Endothelial cell of umbilical vein (primary cell): ENCODE results near the gene GPR153. TPM values are rescaled to one million over a fixed set of nuclear protein-coding genes. Genes with fewer than 3 reads are reported as not detected.

Source experiments
- BruUV-seq: library from RNA; stranded (reverse); fragments of 400-500 nt; replicated peaks from 2 replicates; lab custom pipeline; 2021; lab: Mats Ljungman, UMichigan
- CTCF ChIA-PET: fragments of 300-600, 350-600 bp; sonication (Branson Sonifier 250); formaldehyde crosslinking; loops from one replicate; lab custom pipeline; 2021; ENCODE audit warnings: antibody characterized with exemption, inconsistent platforms; lab: Charles Lee
- POLR2A ChIA-PET: fragments of 300-600, 350-600 bp; sonication (Branson Sonifier 250); formaldehyde crosslinking; loops from one replicate; lab custom pipeline; 2021; ENCODE audit warnings: antibody characterized with exemption, inconsistent platforms; lab: Charles Lee
- DNase-seq: peaks from one replicate; pipeline ENCODE4 v3.0.0-alpha.2; 2011; ENCODE audit warnings: low read depth, low spot score
- FAIRE-seq: peaks from 2 replicates; lab custom pipeline; 2011; peaks lifted over from hg19 to GRCh38; lab: Jason Lieb, UNC
- H2AFZ ChIP-seq: 2 replicates; pipeline ENCODE4 v1.6.0; 2012; ENCODE audit warnings: low read depth, low read length, control low read depth, inconsistent platforms
- H3K27ac ChIP-seq: 2 replicates; pipeline ENCODE4 v1.5.1; 2011; ENCODE audit warnings: low read depth, mild to moderate bottlenecking, control low read depth, low read length, moderate library complexity; ENCODE audit not compliant: insufficient read depth
- H3K27me3 ChIP-seq, 2 experiments: 2 replicates each; pipeline versions ENCODE4 v1.6.0 to v1.6.1; 2011; ENCODE audit warnings: low read length in 2 of 2, mixed read lengths in 1 of 2; ENCODE audit not compliant: control insufficient read depth in 2 of 2, insufficient read depth in 2 of 2
- H3K36me3 ChIP-seq, 2 experiments: 2 replicates in 1 of 2; 3 replicates in 1 of 2; pipeline ENCODE4 v1.5.1; 2011; ENCODE audit warnings: low read length in 2 of 2, mild to moderate bottlenecking in 1 of 2, moderate library complexity in 1 of 2; ENCODE audit not compliant: control insufficient read depth in 2 of 2, insufficient read depth in 2 of 2; ENCODE audit errors: extremely low read depth in 1 of 2
- H3K4me1 ChIP-seq: 3 replicates; pipeline ENCODE4 v1.5.1; 2011; ENCODE audit warnings: mild to moderate bottlenecking, low read length; ENCODE audit not compliant: control insufficient read depth, insufficient read depth; ENCODE audit errors: extremely low read depth
- H3K4me2 ChIP-seq: 2 replicates; pipeline ENCODE4 v1.6.1; 2011; ENCODE audit warnings: low read length, control low read depth, mixed read lengths; ENCODE audit not compliant: insufficient read depth
- H3K4me3 ChIP-seq, 3 experiments: fragments of 200-600 bp in 1 of 3; sonication (generic), shearing (Covaris generic) in 1 of 3; replicated peaks in 1 of 3; 2 replicates each; pipeline ENCODE4 v1.5.1; 2011 to 2016; ENCODE audit warnings: control low read depth in 3 of 3, low read length in 3 of 3, mild to moderate bottlenecking in 2 of 3, inconsistent platforms in 1 of 3, low read depth in 1 of 3, moderate library complexity in 1 of 3; ENCODE audit not compliant: insufficient read depth in 1 of 3
- H3K79me2 ChIP-seq: 2 replicates; pipeline ENCODE4 v1.6.0; 2012; ENCODE audit warnings: low read length, inconsistent platforms; ENCODE audit not compliant: control insufficient read depth, insufficient read depth
- H3K9ac ChIP-seq: replicated peaks from 2 replicates; pipeline ENCODE3; 2011; ENCODE audit warnings: low read length, control low read depth; ENCODE audit not compliant: insufficient read depth; ENCODE audit errors: extremely low read depth
- H3K9me1 ChIP-seq: replicated peaks from 3 replicates; pipeline ENCODE4 v1.6.0; 2011; ENCODE audit warnings: mild to moderate bottlenecking, low read length; ENCODE audit not compliant: control insufficient read depth, insufficient read depth; ENCODE audit errors: extremely low read depth
- H3K9me3 ChIP-seq: replicated peaks from 2 replicates; pipeline ENCODE4 v1.5.1; 2012; ENCODE audit warnings: low read length, inconsistent platforms; ENCODE audit not compliant: control insufficient read depth, insufficient read depth
- H4K20me1 ChIP-seq: replicated peaks from 2 replicates; pipeline ENCODE3; 2011; ENCODE audit warnings: mild to moderate bottlenecking, low read length; ENCODE audit not compliant: control insufficient read depth, insufficient read depth; ENCODE audit errors: extremely low read depth
- EZH2 ChIP-seq: IDR thresholded peaks from 2 replicates; pipeline ENCODE4 v1.6.1; 2012; ENCODE audit warnings: borderline replicate concordance, low read depth, mild to moderate bottlenecking, moderate library complexity, low read length, inconsistent platforms; ENCODE audit not compliant: severe bottlenecking
- FOS ChIP-seq: IDR thresholded peaks from 2 replicates; pipeline ENCODE4 v1.6.1; 2011; ENCODE audit warnings: mild to moderate bottlenecking, low read length, moderate library complexity, borderline replicate concordance; ENCODE audit not compliant: insufficient read depth
- GATA2 ChIP-seq: IDR thresholded peaks from 2 replicates; pipeline ENCODE4 v1.7.0; 2011; ENCODE audit warnings: low read depth, mild to moderate bottlenecking, moderate library complexity, mixed read lengths, low read length; ENCODE audit not compliant: insufficient read length, insufficient read depth
- JUN ChIP-seq: IDR thresholded peaks from 2 replicates; pipeline ENCODE4 v1.6.1; 2011; ENCODE audit warnings: borderline replicate concordance, low read depth; ENCODE audit not compliant: insufficient read length, insufficient read depth
- MYC ChIP-seq: IDR thresholded peaks from one replicate; pipeline ENCODE4 v1.6.1; 2011; ENCODE audit warnings: mild to moderate bottlenecking, low read depth, low read length
- POLR2A ChIP-seq: IDR thresholded peaks from 2 replicates; pipeline ENCODE4 v1.6.1; 2012; ENCODE audit warnings: low read depth, mild to moderate bottlenecking, control low read depth, low read length
- POLR2AphosphoS5 ChIP-seq: IDR thresholded peaks from 2 replicates; pipeline ENCODE4 v1.6.1; 2012; ENCODE audit warnings: low read depth, mild to moderate bottlenecking, control low read depth, low read length, moderate library complexity; ENCODE audit not compliant: insufficient read depth
- dilution Hi-C: fragments of 300-500 bp; cut with MboI; formaldehyde crosslinking; loops from one replicate; pipeline ENCODE4 v1.15.0; 2019; ENCODE audit warnings: low sequenced_read_pairs; ENCODE audit not compliant: extremely low pct_ligation_motif_present
- intact Hi-C: fragments of 100-400 bp; cut with micrococcal nuclease; formaldehyde crosslinking; loops from one replicate; pipeline ENCODE4 v1.10.0; 2022
- polyA plus RNA-seq, 4 experiments: library from polyadenylated mRNA; depleted of rRNA in 3 of 4; stranded (reverse) in 3 of 4; unstranded in 1 of 4; fragments of >200 nt; gene quantifications; 2 replicates each; pipeline versions ENCODE4 v1.2.1 to v1.2.3, GENCODE V29; 2011 to 2012; ENCODE audit warnings: missing spikeins in 1 of 4
- total RNA-seq: library from RNA; stranded (reverse); gene quantifications from 2 replicates; pipeline ENCODE4 v1.2.3, GENCODE V29; 2021
- TF ChIP-seq, protein P1 (sequence below): IDR thresholded peaks from 2 replicates; pipeline ENCODE4 v1.6.1; 2011; ENCODE audit not compliant: insufficient read depth, insufficient read length
- TF ChIP-seq, protein P2 (sequence below), 2 donors: IDR thresholded peaks; 1 replicate in 1 of 2; 2 replicates in 1 of 2; pipeline ENCODE4 v1.5.1; 2011; ENCODE audit warnings: low read length in 2 of 2, mild to moderate bottlenecking in 2 of 2, moderate library complexity in 2 of 2, control low read depth in 1 of 2, inconsistent platforms in 1 of 2, low read depth in 1 of 2; ENCODE audit not compliant: insufficient read depth in 1 of 2; ENCODE audit errors: extremely low read depth in 1 of 2

GPR153 gene
- total and polyA plus RNA-seq, 2 donors (not counting 3 experiments of a cell fraction or from before 2014, with no cell fraction given): 3.1 to 3.9 TPM

DNA sequence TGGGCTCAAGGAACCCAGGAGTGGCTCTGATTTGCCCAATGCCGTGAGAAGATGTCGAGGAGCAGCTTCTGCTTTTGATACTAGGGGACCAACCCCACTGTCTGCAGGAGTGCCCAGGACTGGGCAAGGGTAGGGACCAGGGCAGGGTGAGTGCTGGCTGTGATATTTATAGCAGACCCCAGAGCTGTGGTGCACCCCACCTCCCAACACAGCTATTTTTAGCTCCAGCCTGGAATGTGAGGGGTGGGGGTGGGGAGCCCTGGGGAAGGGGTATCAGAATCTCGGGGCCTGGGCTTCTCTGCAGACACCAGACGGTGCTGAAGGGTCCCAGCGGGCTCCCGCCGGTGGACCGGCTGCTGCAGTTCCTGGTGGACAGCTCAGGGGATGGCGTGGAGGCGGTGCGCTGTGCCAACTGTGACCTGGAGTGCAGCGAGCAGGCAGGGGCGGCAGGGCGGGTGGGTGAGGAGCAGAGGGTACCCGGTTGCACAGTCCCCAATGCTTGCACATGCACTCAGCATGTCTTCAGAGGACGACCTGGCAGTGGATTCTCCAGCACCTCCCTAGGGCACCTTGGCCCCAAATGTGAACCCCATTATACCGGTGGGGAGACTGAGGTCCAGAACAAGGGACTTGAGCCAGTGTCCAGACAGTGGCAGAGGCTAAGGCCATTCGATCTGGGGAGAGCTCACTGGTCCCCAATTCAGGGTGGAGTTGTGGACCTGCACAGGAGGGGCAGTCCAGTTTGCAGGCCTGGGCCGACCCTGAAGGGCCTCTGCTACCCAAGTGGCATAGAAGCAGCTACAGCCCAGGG is 53.6 kb downstream of the GPR153 start:
- intact Hi-C loops (loop anchor here (1.0 kb wide), 1 partner anchor 217 kb away; the partner anchor contains the start of gene ESPN), dilution Hi-C loops (no loop called here)
- DNase-seq: no peak
- no peaks in the 10 kb centered on the region for H3K36me3 ChIP-seq
- no peak overlapping the region for H3K9ac ChIP-seq
- no peaks in the 10 kb centered on the region for H3K9me1 ChIP-seq
- no peak overlapping the region for H2AFZ ChIP-seq
- no peak overlapping the region for H3K27ac ChIP-seq
- peaks cover 22% of the 10 kb centered on the region for H3K4me1 ChIP-seq
- no peaks in the 10 kb centered on the region for H3K79me2 ChIP-seq
- no peaks in the 10 kb centered on the region for H3K9me3 ChIP-seq
- H3K4me3 ChIP-seq: no peak overlapping the region
- H3K27me3 ChIP-seq: peaks cover 6 to 11% of the 10 kb centered on the region in 2 experiments
- no peaks in the 10 kb centered on the region for H4K20me1 ChIP-seq
- no TSS peak for BruUV-seq
- ChIA-PET CTCF (interaction anchor here (1.1 to 4.2 kb wide), 9 partner anchors 9 to 154 kb away, joined by 3 to 30 read pairs (median 7); partner anchors contain the start of gene ICMT), POLR2A (interaction anchor here (0.6 kb wide), 1 partner anchor 39 kb away, joined by 6 read pairs; no protein-coding TSS in a partner anchor)
- no peak for TF ChIP-seq JUN
- no peak for TF ChIP-seq GATA2
- no peak for TF ChIP-seq MYC
- TF ChIP-seq EZH2: no peak
- TF ChIP-seq, protein P1, sequence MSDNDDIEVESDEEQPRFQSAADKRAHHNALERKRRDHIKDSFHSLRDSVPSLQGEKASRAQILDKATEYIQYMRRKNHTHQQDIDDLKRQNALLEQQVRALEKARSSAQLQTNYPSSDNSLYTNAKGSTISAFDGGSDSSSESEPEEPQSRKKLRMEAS: no peak
- no peak for TF ChIP-seq POLR2A
- no peak for TF ChIP-seq FOS
- TF ChIP-seq, protein P2, sequence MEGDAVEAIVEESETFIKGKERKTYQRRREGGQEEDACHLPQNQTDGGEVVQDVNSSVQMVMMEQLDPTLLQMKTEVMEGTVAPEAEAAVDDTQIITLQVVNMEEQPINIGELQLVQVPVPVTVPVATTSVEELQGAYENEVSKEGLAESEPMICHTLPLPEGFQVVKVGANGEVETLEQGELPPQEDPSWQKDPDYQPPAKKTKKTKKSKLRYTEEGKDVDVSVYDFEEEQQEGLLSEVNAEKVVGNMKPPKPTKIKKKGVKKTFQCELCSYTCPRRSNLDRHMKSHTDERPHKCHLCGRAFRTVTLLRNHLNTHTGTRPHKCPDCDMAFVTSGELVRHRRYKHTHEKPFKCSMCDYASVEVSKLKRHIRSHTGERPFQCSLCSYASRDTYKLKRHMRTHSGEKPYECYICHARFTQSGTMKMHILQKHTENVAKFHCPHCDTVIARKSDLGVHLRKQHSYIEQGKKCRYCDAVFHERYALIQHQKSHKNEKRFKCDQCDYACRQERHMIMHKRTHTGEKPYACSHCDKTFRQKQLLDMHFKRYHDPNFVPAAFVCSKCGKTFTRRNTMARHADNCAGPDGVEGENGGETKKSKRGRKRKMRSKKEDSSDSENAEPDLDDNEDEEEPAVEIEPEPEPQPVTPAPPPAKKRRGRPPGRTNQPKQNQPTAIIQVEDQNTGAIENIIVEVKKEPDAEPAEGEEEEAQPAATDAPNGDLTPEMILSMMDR (IDR thresholded peaks at IDR 0.05; ENCODE audit: extremely low read depth in 1 of 2, insufficient read depth in 1 of 2, low read depth in 1 of 2, low read length in 2 of 2): no peak
- TF ChIP-seq POLR2AphosphoS5: no peak
- H3K4me2 ChIP-seq: no peak overlapping the region
- no peak for FAIRE-seq
